ENCODE measurements around the gene LPGAT1. TPM values are rescaled to one million over a fixed set of nuclear protein-coding genes. Genes with fewer than 3 reads are reported as not detected.

Gene LPGAT1
- total RNA-seq, 1 experiment from 2014 or later: 50.6 TPM

GRCh38 chr1:211791979-211792378 lies 38.6 kb downstream of the LPGAT1 start:
- RAD21 ChIA-PET (ENCODE audit: low non-redundant PET in 1 of 2, low total read pairs in 2 of 2, uncharacterized antibody in 2 of 2, unreplicated experiment in 2 of 2): no interaction called here
- no peak for ATAC-seq
- Histone ChIP-seq H3K4me1 (ENCODE audit: control insufficient read depth in 1 of 2, insufficient read depth in 2 of 2, low read length in 2 of 2) (no peaks in the 10 kb centered on the region), H3K9ac (ENCODE audit: low read length) (no peak overlapping the region), H3K36me3 (ENCODE audit: control insufficient read depth in 1 of 2, insufficient read depth in 2 of 2, low read length in 2 of 2) (no peaks in the 10 kb centered on the region), H3K79me2 (ENCODE audit: insufficient read depth, low read length) (no peaks in the 10 kb centered on the region), H3K27ac (ENCODE audit: low read depth, low read length) (no peak overlapping the region), H2AFZ (ENCODE audit: low read depth, low read length, poor library complexity, severe bottlenecking) (no peak overlapping the region), H3K9me3 (ENCODE audit: control insufficient read depth in 1 of 2, insufficient read depth in 1 of 2, low read depth in 1 of 2, low read length in 2 of 2) (no peaks in the 10 kb centered on the region), H4K20me1 (ENCODE audit: insufficient read depth) (no peaks in the 10 kb centered on the region), H3K4me3 (replicated peaks in 1 of 2; ENCODE audit: low read depth in 1 of 2, low read length in 2 of 2) (no peak overlapping the region), H3K4me2 (ENCODE audit: low read length) (no peak overlapping the region), H3K27me3 (ENCODE audit: insufficient read depth, low read length) (no peaks in the 10 kb centered on the region), H3K9me2 (ENCODE audit: insufficient read depth) (no peaks in the 10 kb centered on the region)
- BruUV-seq (replicated peaks): no TSS peak
- CTCF ChIA-PET: no interaction called here
- intact Hi-C loops (cut with micrococcal nuclease): no loop called here
- TF ChIP-seq RAD21 (IDR thresholded peaks at IDR 0.05; ENCODE audit: low read depth) (no peak), CEBPB (IDR thresholded peaks at IDR 0.05; ENCODE audit: low read depth) (no peak), TCF7L2 (IDR thresholded peaks at IDR 0.05; ENCODE audit: borderline replicate concordance, extremely low read depth, insufficient read depth, insufficient read length) (no peak), FOSL1 (IDR thresholded peaks at IDR 0.05; ENCODE audit: low read depth) (no peak), YY1 (IDR thresholded peaks at IDR 0.05; ENCODE audit: extremely low read depth, insufficient replicate concordance, low read depth, low read length) (no peak)
- POLR2A ChIA-PET: no interaction called here
- no peak for DNase-seq (ENCODE audit: low read depth, low spot score)

- POLR2A ChIA-PET: interaction anchor here (0.7 kb wide), 1 partner anchor 277 kb away, joined by 3 read pairs; no protein-coding TSS in a partner anchor
- RAD21 ChIA-PET (ENCODE audit: low non-redundant PET in 1 of 2, low total read pairs in 2 of 2, uncharacterized antibody in 2 of 2, unreplicated experiment in 2 of 2): no interaction called here
Observed at GRCh38 chr1:211789641-211790464, 40.7 kb downstream of the LPGAT1 start.

More at GRCh38 chr1:211789641-211790464, 40.7 kb downstream of the LPGAT1 start:
- intact Hi-C loops (cut with micrococcal nuclease): no loop called here
- no peak overlapping the region for H3K9ac ChIP-seq (ENCODE audit: low read length)
- no peaks in the 10 kb centered on the region for H3K79me2 ChIP-seq (ENCODE audit: insufficient read depth, low read length)
- H4K20me1 ChIP-seq (ENCODE audit: insufficient read depth): no peaks in the 10 kb centered on the region
- CTCF ChIA-PET: interaction anchor here (1.4 kb wide), 1 partner anchor 9 kb away, joined by 3 read pairs; no protein-coding TSS in a partner anchor
- no TSS peak for BruUV-seq (replicated peaks)
- H3K27me3 ChIP-seq (ENCODE audit: insufficient read depth, low read length): no peaks in the 10 kb centered on the region
- TF ChIP-seq EZH2phosphoT487 (IDR thresholded peaks at IDR 0.05; ENCODE audit: borderline replicate concordance) (no peak), JUND (IDR thresholded peaks at IDR 0.05) (no peak), CTCF (IDR thresholded peaks at IDR 0.05 in 2 of 3, conservative IDR thresholded peaks at IDR 0.05 in 1 of 3; ENCODE audit: borderline replicate concordance in 1 of 3, insufficient read depth in 1 of 3, low read depth in 2 of 3, low read length in 2 of 3) (no peak), RAD21 (IDR thresholded peaks at IDR 0.05; ENCODE audit: low read depth) (no peak), ZFX (IDR thresholded peaks at IDR 0.05) (no peak), CBX3 (IDR thresholded peaks at IDR 0.05; ENCODE audit: low read depth) (no peak), ZNF274 (IDR thresholded peaks at IDR 0.05; ENCODE audit: low read depth, low read length) (no peak)
- no peaks in the 10 kb centered on the region for H3K36me3 ChIP-seq (ENCODE audit: control insufficient read depth in 1 of 2, insufficient read depth in 2 of 2, low read length in 2 of 2)
- no peak overlapping the region for H3K27ac ChIP-seq (ENCODE audit: low read depth, low read length)
- H3K9me3 ChIP-seq (ENCODE audit: control insufficient read depth in 1 of 2, insufficient read depth in 1 of 2, low read depth in 1 of 2, low read length in 2 of 2): no peaks in the 10 kb centered on the region
- H3K4me3 ChIP-seq (replicated peaks in 1 of 2; ENCODE audit: low read depth in 1 of 2, low read length in 2 of 2): no peak overlapping the region
- ATAC-seq: no peak
- no peak for DNase-seq (ENCODE audit: low read depth, low spot score)
- H3K4me1 ChIP-seq (ENCODE audit: control insufficient read depth in 1 of 2, insufficient read depth in 2 of 2, low read length in 2 of 2): no peaks in the 10 kb centered on the region
- H2AFZ ChIP-seq (ENCODE audit: low read depth, low read length, poor library complexity, severe bottlenecking): no peak overlapping the region
- H3K9me2 ChIP-seq (ENCODE audit: insufficient read depth): no peaks in the 10 kb centered on the region
- no peak overlapping the region for H3K4me2 ChIP-seq (ENCODE audit: low read length)

Measured in HCT116 (cell line).